Upper lobe of left lung (tissue), 6 donors: ENCODE data around the gene TMEM192. TPM values are rescaled to one million over a fixed set of nuclear protein-coding genes. Genes with fewer than 3 reads are reported as not detected.

ENCODE experiments used
- total RNA-seq, 6 donors: library from RNA; depleted of rRNA in 4 of 6; stranded (reverse); fragments of >200 nt in 4 of 6; gene quantifications; one replicate each; pipeline versions ENCODE4 v1.1.0 to v1.2.1, GENCODE V29; 2016 to 2021
- donor health status: DM: no; HTN: no; CAD: no; lungs with moderate emphysema.
- donor health status: DM: no; HTN: yes; CAD: no; lungs with severe emphysema.

Gene TMEM192
- total RNA-seq, 6 donors from 2014 or later = 6.2 to 20.7 (median 14.9) TPM

Other genes with a start within 250 kb of the TMEM192 start
- under 1 TPM in 2 of 6 donors, not detected in 4; 0.23 to 0.34 TPM for gene APELA, start 235.7 kb downstream of the TMEM192 start, total RNA-seq
- 1 to 10 TPM in 4 of 6 donors, under 1 TPM in 2; 0.44 to 2.4 (median 1.1) TPM for gene TRIM61, start 135.2 kb downstream of the TMEM192 start, total RNA-seq
- not detected for gene TRIM60, start 80.9 kb downstream of the TMEM192 start, total RNA-seq
- not detected for gene TRIM75, start 59.0 kb downstream of the TMEM192 start, total RNA-seq
- gene KLHL2, start 94.7 kb upstream of the TMEM192 start, total RNA-seq = 10 to 100 TPM; 25.1 to 57.6 (median 41.5) TPM
- gene MSMO1, start 214.8 kb upstream of the TMEM192 start, total RNA-seq = 100 to 1,000 TPM in 4 of 6 donors, 10 to 100 TPM in 2; 21.0 to 193 (median 125) TPM